Left lung (tissue), 10 donors: Measurements from ENCODE around the gene NCBP3. TPM values are rescaled to one million over a fixed set of nuclear protein-coding genes. Genes with fewer than 3 reads are reported as not detected.

ENCODE experiments used
- ATAC-seq: fragments of 200-7000 bp; cut with Tn5 transposase; one replicate; pipeline ENCODE4 v1.9.1; 2020; ENCODE audit warnings: moderate library complexity
- DNase-seq, 4 donors: peaks; one replicate each; pipeline ENCODE4 v3.0.0-alpha.2; 2013 to 2020
- H3K27ac ChIP-seq, 2 donors: fragments of 200-600 bp; sonication (generic) in 1 of 2; one replicate each; pipeline versions ENCODE4 v1.5.0 to v1.8.0; 2020 to 2021
- H3K27me3 ChIP-seq, 2 donors: fragments of 200-600 bp; sonication (generic) in 1 of 2; one replicate each; pipeline versions ENCODE4 v1.5.0 to v1.8.0; 2020 to 2021
- H3K36me3 ChIP-seq, 2 donors: fragments of 200-600 bp; sonication (generic) in 1 of 2; one replicate each; pipeline versions ENCODE4 v1.5.0 to v1.8.0; 2020 to 2021
- H3K4me1 ChIP-seq, 2 donors: fragments of 200-600 bp; one replicate each; pipeline ENCODE4 v1.8.0; 2021
- H3K4me3 ChIP-seq, 2 donors: fragments of 200-600 bp; sonication (generic) in 1 of 2; one replicate each; pipeline versions ENCODE4 v1.5.0 to v1.8.0; 2020 to 2021; ENCODE audit warnings: mild to moderate bottlenecking in 1 of 2
- H3K9me3 ChIP-seq, 2 donors: fragments of 200-600 bp; sonication (generic) in 1 of 2; one replicate each; pipeline versions ENCODE4 v1.5.0 to v1.8.0; 2020 to 2021
- CTCF ChIP-seq, 2 donors: fragments of 200-600 bp; sonication (generic) in 1 of 2; IDR thresholded peaks; one replicate each; pipeline versions ENCODE4 v1.5.0 to v1.8.0; 2021; ENCODE audit warnings: antibody characterized with exemption in 2 of 2
- intact Hi-C, 2 donors: fragments of 100-400 bp; cut with DNase I; formaldehyde crosslinking; loops; one replicate each; pipeline versions ENCODE4 v1.11.2 to v1.14.2; 2022
- polyA plus RNA-seq, 6 donors: library from polyadenylated mRNA; unstranded; fragments of 120-200 nt; gene quantifications; one replicate each; pipeline ENCODE4 v1.2.1, GENCODE V29; 2013; ENCODE audit not compliant: insufficient read length in 6 of 6
- total RNA-seq, 2 donors: library from RNA; stranded (reverse); fragmentation: NEBNext Ultra II Directional; extraction: Animal tissue kit (Norgen Biotek cat#: 25700); gene quantifications; one replicate each; pipeline ENCODE4 v1.2.1, GENCODE V29; 2021
- donor health status: DM: no; HTN: yes; CAD: no.
- donor health status: DM: no; HTN: no; CAD: no.

The NCBP3 gene
- total and polyA plus RNA-seq, 8 donors, result 30.6 to 112 (median 104) TPM

- ATAC-seq, result no peak
- H3K27ac ChIP-seq, result no peak overlapping the region
Measured at GRCh38 chr17:3818786-3819185, 27.3 kb downstream of the NCBP3 start.

GRCh38 chr17:3817851-3818605 is 28.0 kb downstream of the NCBP3 start:
- Histone ChIP-seq H3K36me3 (peaks cover 0 to 100% of the 10 kb centered on the region in 2 donors), H3K4me3 (no peak overlapping the region), H3K4me1 (no peaks in the 10 kb centered on the region), H3K27ac (no peak overlapping the region), H3K27me3 (no peaks in the 10 kb centered on the region), H3K9me3 (no peaks in the 10 kb centered on the region)
- intact Hi-C loops, result no loop called here
- TF ChIP-seq CTCF (IDR thresholded peaks at IDR 0.05), result no peak
- ATAC-seq, result no peak
- DNase-seq, result no peak

More at GRCh38 chr17:3818786-3819185, 27.3 kb downstream of the NCBP3 start:
- peaks cover 0 to 100% of the 10 kb centered on the region in 2 donors for H3K36me3 ChIP-seq
- no peaks in the 10 kb centered on the region for H3K9me3 ChIP-seq
- intact Hi-C loops, result no loop called here
- no peaks in the 10 kb centered on the region for H3K4me1 ChIP-seq
- TF ChIP-seq CTCF (IDR thresholded peaks at IDR 0.05), result no peak
- H3K27me3 ChIP-seq, result no peaks in the 10 kb centered on the region
- DNase-seq, result no peak
- H3K4me3 ChIP-seq, result no peak overlapping the region

- intact Hi-C loops, result no loop called here
- no peak overlapping the region for H3K4me3 ChIP-seq
- TF ChIP-seq CTCF (IDR thresholded peaks at IDR 0.05), result no peak
- ATAC-seq, result no peak
- H3K27ac ChIP-seq, result no peak overlapping the region
- H3K9me3 ChIP-seq, result no peaks in the 10 kb centered on the region
- H3K36me3 ChIP-seq, result peaks cover 0 to 100% of the 10 kb centered on the region in 2 donors
- DNase-seq, result no peak
- H3K27me3 ChIP-seq, result no peaks in the 10 kb centered on the region
- H3K4me1 ChIP-seq, result no peaks in the 10 kb centered on the region
Measured at GRCh38 chr17:3815925-3816324, 30.1 kb downstream of the NCBP3 start.

GRCh38 chr17:3815122-3815521 is 30.9 kb downstream of the NCBP3 start:
- TF ChIP-seq CTCF (IDR thresholded peaks at IDR 0.05), result no peak
- ATAC-seq (no peak), DNase-seq (no peak)
- no peaks in the 10 kb centered on the region for H3K4me1 ChIP-seq
- no peak overlapping the region for H3K27ac ChIP-seq
- H3K27me3 ChIP-seq, result no peaks in the 10 kb centered on the region
- H3K36me3 ChIP-seq, result peaks cover 0 to 100% of the 10 kb centered on the region in 2 donors
- H3K4me3 ChIP-seq, result no peak overlapping the region
- intact Hi-C loops, result no loop called here
- H3K9me3 ChIP-seq, result no peaks in the 10 kb centered on the region

- no peak for ATAC-seq
- Histone ChIP-seq H3K4me3 (no peak overlapping the region), H3K27ac (no peak overlapping the region), H3K9me3 (no peaks in the 10 kb centered on the region), H3K27me3 (no peaks in the 10 kb centered on the region), H3K36me3 (peaks cover 0 to 99% of the 10 kb centered on the region in 2 donors), H3K4me1 (no peaks in the 10 kb centered on the region)
- DNase-seq, result no peak
- intact Hi-C loops, result no loop called here
- TF ChIP-seq CTCF (IDR thresholded peaks at IDR 0.05), result no peak
Measured at GRCh38 chr17:3814361-3814760, 31.7 kb downstream of the NCBP3 start.
